Activated T-cell treated with anti-CD3 and anti-CD28 coated beads for 1 hour (primary cell): ENCODE measurements around the gene SLCO3A1.

Source experiments
- DNase-seq: peaks from one replicate; pipeline ENCODE4 v3.0.0-alpha.2; 2020; ENCODE audit warnings: low read depth

The SLCO3A1 gene

GRCh38 chr15:91912336-91912735 lies 58.8 kb downstream of the SLCO3A1 start:
- no peak for DNase-seq

- DNase-seq: no peak
These were observed 60.1 kb downstream of the SLCO3A1 start for GRCh38 chr15:91913560-91913959.

GRCh38 chr15:91915576-91915975 lies 62.1 kb downstream of the SLCO3A1 start:
- no peak for DNase-seq

GRCh38 chr15:91916051-91916450 lies 62.5 kb downstream of the SLCO3A1 start:
- DNase-seq: no peak

- no peak for DNase-seq
These were observed 64.3 kb downstream of the SLCO3A1 start for GRCh38 chr15:91917686-91918360.

- no peak for DNase-seq
These were observed 65.6 kb downstream of the SLCO3A1 start for GRCh38 chr15:91919014-91919534.

- DNase-seq: no peak
These were observed 67.8 kb downstream of the SLCO3A1 start for GRCh38 chr15:91921188-91921842.

GRCh38 chr15:91921843-91922198 lies 68.3 kb downstream of the SLCO3A1 start:
- no peak for DNase-seq

- no peak for DNase-seq
These were observed 69.4 kb downstream of the SLCO3A1 start for GRCh38 chr15:91922646-91923547.

GRCh38 chr15:91924183-91924582 lies 70.7 kb downstream of the SLCO3A1 start:
- no peak for DNase-seq

- no peak for DNase-seq
These were observed 71.5 kb downstream of the SLCO3A1 start for GRCh38 chr15:91924837-91925495.

- no peak for DNase-seq
These were observed 72.3 kb downstream of the SLCO3A1 start for GRCh38 chr15:91925794-91926193.

- no peak for DNase-seq
These were observed 73.4 kb downstream of the SLCO3A1 start for GRCh38 chr15:91926908-91927270.

- no peak for DNase-seq
These were observed 74.1 kb downstream of the SLCO3A1 start for GRCh38 chr15:91927585-91927984.

GRCh38 chr15:91928675-91929074 lies 75.2 kb downstream of the SLCO3A1 start:
- DNase-seq: no peak

GRCh38 chr15:91929509-91929908 lies 76.0 kb downstream of the SLCO3A1 start:
- no peak for DNase-seq

- no peak for DNase-seq
These were observed 76.6 kb downstream of the SLCO3A1 start for GRCh38 chr15:91930092-91930491.

- DNase-seq: no peak
These were observed 82.8 kb downstream of the SLCO3A1 start for GRCh38 chr15:91936182-91936775.

GRCh38 chr15:91936927-91937326 lies 83.4 kb downstream of the SLCO3A1 start:
- no peak for DNase-seq

- no peak for DNase-seq
These were observed 84.6 kb downstream of the SLCO3A1 start for GRCh38 chr15:91938136-91938535.

- no peak for DNase-seq
These were observed 85.9 kb downstream of the SLCO3A1 start for GRCh38 chr15:91939403-91939831.
